K562 (cell line): ENCODE data around the gene SPEM3. TPM values are rescaled to one million over a fixed set of nuclear protein-coding genes. Genes with fewer than 3 reads are reported as not detected.
A peak's percentile ranks its signal among the peaks of the same experiment; 100 is the strongest.

ENCODE experiments used
- BCOR ChIP-seq: fragments of 450-650 bp; IDR thresholded peaks from 2 replicates; pipeline ENCODE4 v1.6.1; 2016
- BHLHE40 ChIP-seq: IDR thresholded peaks from 2 replicates; pipeline ENCODE4 v1.6.1; 2011; ENCODE audit warnings: low read length, improper control_type of control experiment
- CBX3 ChIP-seq, 2 experiments: IDR thresholded peaks; 1 replicate in 1 of 2; 2 replicates in 1 of 2; pipeline ENCODE4 v1.6.1; 2012; ENCODE audit warnings: inconsistent platforms in 2 of 2, low read length in 2 of 2, borderline replicate concordance in 1 of 2, control low read depth in 1 of 2
- CHD4 ChIP-seq: fragments of 200-600 bp; sonication (generic); IDR thresholded peaks from 3 replicates; pipeline ENCODE4 v1.6.1; 2012; ENCODE audit warnings: low read depth, mild to moderate bottlenecking, mixed read lengths, low read length, inconsistent platforms; ENCODE audit not compliant: insufficient read depth, insufficient replicate concordance, poor library complexity, severe bottlenecking
- CTBP1 ChIP-seq: fragments of 450-650 bp; IDR thresholded peaks from 2 replicates; pipeline ENCODE4 v1.6.1; 2016; ENCODE audit warnings: borderline replicate concordance
- DACH1 ChIP-seq: fragments of 450-650 bp; IDR thresholded peaks from 2 replicates; pipeline ENCODE4 v1.6.1; 2018; ENCODE audit not compliant: partially characterized antibody
- FOXA3 ChIP-seq, 2 experiments: fragments of 450-650 bp in 1 of 2; sonication (generic) in 1 of 2; formaldehyde crosslinking; IDR thresholded peaks in 1 of 2; conservative IDR thresholded peaks in 1 of 2; 2 replicates each; pipeline versions ENCODE4 v1.4.0 to v1.8.0; 2020 to 2022; ENCODE audit warnings: mild to moderate bottlenecking in 2 of 2, missing genetic modification reagents in 1 of 2
- FOXJ3 ChIP-seq: sonication (generic); formaldehyde crosslinking; IDR thresholded peaks from 2 replicates; pipeline ENCODE4 v1.4.0; 2020; ENCODE audit warnings: mild to moderate bottlenecking, missing genetic modification reagents
- HOXB6 ChIP-seq: fragments of 250-450 bp; sonication (Bioruptor Pico); IDR thresholded peaks from 2 replicates; pipeline ENCODE4 v1.5.1; 2022; ENCODE audit warnings: mild to moderate bottlenecking, borderline replicate concordance
- NR2C2 ChIP-seq, 2 experiments: fragments of 200-800 bp in 1 of 2; sonication (Bioruptor generic) in 1 of 2; sonication (generic) in 1 of 2; formaldehyde crosslinking in 1 of 2; IDR thresholded peaks; 2 replicates each; pipeline versions ENCODE4 v1.6.1 to v1.8.0; 2016 to 2022; ENCODE audit warnings: mild to moderate bottlenecking in 1 of 2, missing compliant biosample characterization in 1 of 2, missing genetic modification characterization in 1 of 2, missing genetic modification reagents in 1 of 2
- PTBP1 ChIP-seq: fragments of 200-400 bp; formaldehyde crosslinking; IDR thresholded peaks from 2 replicates; pipeline ENCODE4 v1.6.1; 2017; ENCODE audit warnings: low read depth, low read length
- SAP30 ChIP-seq: fragments of 200-600 bp; sonication (generic); IDR thresholded peaks from 2 replicates; pipeline ENCODE4 v1.6.1; 2012; ENCODE audit warnings: borderline replicate concordance, low read depth, mild to moderate bottlenecking, moderate library complexity, low read length, control low read depth, inconsistent platforms; ENCODE audit not compliant: insufficient read depth, poor library complexity, severe bottlenecking
- SIN3A ChIP-seq, 2 experiments: fragments of 150-350 bp in 1 of 2; IDR thresholded peaks; 2 replicates each; pipeline ENCODE4 v1.6.1; 2011 to 2016; ENCODE audit warnings: borderline replicate concordance in 2 of 2, low read depth in 2 of 2, low read length in 2 of 2, mild to moderate bottlenecking in 2 of 2, moderate library complexity in 2 of 2; ENCODE audit not compliant: control insufficient read depth in 1 of 2
- STAT6 ChIP-seq: sonication (generic); formaldehyde crosslinking; IDR thresholded peaks from 2 replicates; pipeline ENCODE4 v1.8.1; 2023; ENCODE audit warnings: mild to moderate bottlenecking, missing genetic modification reagents
- TOE1 ChIP-seq, 2 experiments: fragments of 450-650 bp in 1 of 2; sonication (generic) in 1 of 2; formaldehyde crosslinking in 1 of 2; IDR thresholded peaks; 2 replicates each; pipeline versions ENCODE4 v1.7.1 to v1.8.0; 2016 to 2022; ENCODE audit warnings: borderline replicate concordance in 2 of 2, mild to moderate bottlenecking in 2 of 2, antibody characterized with exemption in 1 of 2, inconsistent platforms in 1 of 2, low read depth in 1 of 2, missing genetic modification reagents in 1 of 2, moderate library complexity in 1 of 2
- ZBTB7A ChIP-seq: IDR thresholded peaks from 2 replicates; pipeline ENCODE4 v1.6.1; 2011; ENCODE audit warnings: low read depth, mild to moderate bottlenecking, low read length, moderate library complexity, borderline replicate concordance; ENCODE audit not compliant: control insufficient read depth
- ZNF224 ChIP-seq: sonication (generic); formaldehyde crosslinking; IDR thresholded peaks from 2 replicates; pipeline ENCODE4 v1.8.0; 2022; ENCODE audit warnings: mild to moderate bottlenecking, missing genetic modification reagents
- ZNF354B ChIP-seq: fragments of 250-450 bp; sonication (Bioruptor Pico); IDR thresholded peaks from 2 replicates; pipeline ENCODE4 v1.4.0; 2020
- ZNF398 ChIP-seq: fragments of 250-450 bp; sonication (Bioruptor Pico); IDR thresholded peaks from 2 replicates; pipeline ENCODE4 v1.8.0; 2021; ENCODE audit warnings: moderate library complexity, mild to moderate bottlenecking, inconsistent platforms
- ZNF586 ChIP-seq: fragments of 450-650 bp; formaldehyde crosslinking; conservative IDR thresholded peaks from 2 replicates; pipeline ENCODE4 v1.4.0; 2020; ENCODE audit warnings: mild to moderate bottlenecking, moderate library complexity
- ZNF644 ChIP-seq: fragments of 200-800 bp; sonication (Bioruptor generic); IDR thresholded peaks from 2 replicates; pipeline ENCODE4 v1.6.1; 2016; ENCODE audit warnings: low read depth, missing genetic modification characterization, missing compliant biosample characterization
- ZNF780A ChIP-seq: fragments of 250-450 bp; sonication (Bioruptor Pico); IDR thresholded peaks from 2 replicates; pipeline ENCODE4 v1.5.0; 2021; ENCODE audit warnings: mild to moderate bottlenecking
- polyA plus RNA-seq, 8 experiments: library from polyadenylated mRNA; depleted of rRNA in 4 of 8; stranded (reverse) in 5 of 8; unstranded in 3 of 8; fragments of >200 nt; fragmentation: Nextera tagmentation in 2 of 8; fragmentation: Illumina TruSeq in 1 of 8; extraction: Ambion mirVana in 2 of 8; extraction: Trizol in 1 of 8; gene quantifications; 2 replicates each; pipeline versions ENCODE4 v1.2.1 to v1.2.3, GENCODE V29; 2011 to 2014; ENCODE audit warnings: inconsistent platforms in 1 of 8, missing spikeins in 1 of 8
- total RNA-seq, 7 experiments: library from RNA; depleted of rRNA in 6 of 7; stranded (reverse); fragments of >200 nt in 6 of 7; fragmentation: Illumina TruSeq in 2 of 7; extraction: Trizol in 2 of 7; gene quantifications; 2 replicates each; pipeline versions ENCODE4 v1.2.1 to v1.2.3, GENCODE V29; 2011 to 2021; ENCODE audit warnings: low replicate concordance in 1 of 7

Gene SPEM3
- total and polyA plus RNA-seq, 9 of the 15 experiments (the other 6 are each of a cell fraction or from before 2014, with no cell fraction given), result not detected

- TF ChIP-seq STAT6 (no peak), HOXB6 (CRISPR knock-in tag) (no peak), CBX3 (IDR thresholded peaks at IDR 0.05; ENCODE audit: borderline replicate concordance in 1 of 2, low read length in 2 of 2) (peak in 1 of 2 experiments; percentile 1; a peak in 1 of 3 replicates), ZNF354B (no peak), FOXJ3 (no peak), SIN3A (IDR thresholded peaks at IDR 0.05; ENCODE audit: borderline replicate concordance in 2 of 2, control insufficient read depth in 1 of 2, low read depth in 2 of 2, low read length in 2 of 2) (peak in 1 of 2 experiments; percentile 52; a peak in 1 of 4 replicates), ZNF586 (CRISPR knock-in tag) (no peak), CTBP1 (peak; percentile 64; the same call in 1 of the 2 replicates), FOXA3 (CRISPR knock-in tag; conservative IDR thresholded peaks at IDR 0.05 in 1 of 2, IDR thresholded peaks at IDR 0.05 in 1 of 2) (peak in 1 of 2 experiments; percentile 61; a peak in 2 of 4 replicates), TOE1 (IDR thresholded peaks at IDR 0.05; ENCODE audit: borderline replicate concordance) (0 out of 2 replicates have a peak, but pooled peaks have one; percentile 28), TOE1 (CRISPR knock-in tag; IDR thresholded peaks at IDR 0.05; ENCODE audit: borderline replicate concordance, low read depth) (no peak), BCOR (peak; percentile 65), PTBP1 (no peak), DACH1 (no peak), ZNF644 (tag) (no peak), BHLHE40 (peak; percentile 97), ZNF224 (CRISPR knock-in tag) (no peak), ZNF780A (no peak), NR2C2 (CRISPR knock-in tag; IDR thresholded peaks at IDR 0.05) (no peak), NR2C2 (tag; IDR thresholded peaks at IDR 0.05) (peak; percentile 43; the same call in 1 of the 2 replicates), CHD4 (no peak), ZBTB7A (peak; percentile 55; the same call in 1 of the 2 replicates), ZNF398 (CRISPR knock-in tag) (no peak), SAP30 (no peak)
Observed at GRCh38 chr17:7475764-7476422, 47.2 kb downstream of the SPEM3 start (continued).
